NCI-H69 (cell line): Measurements from ENCODE around the gene TRMT6.

Source experiments
- DNase-seq: peaks from one replicate; lab custom pipeline; 2025; lab: John Stamatoyannopoulos, UW

Gene TRMT6

GRCh38 chr20:5949943-5950270 is 426 bp downstream of the TRMT6 start:
- peak; percentile 65 for DNase-seq

DNA sequence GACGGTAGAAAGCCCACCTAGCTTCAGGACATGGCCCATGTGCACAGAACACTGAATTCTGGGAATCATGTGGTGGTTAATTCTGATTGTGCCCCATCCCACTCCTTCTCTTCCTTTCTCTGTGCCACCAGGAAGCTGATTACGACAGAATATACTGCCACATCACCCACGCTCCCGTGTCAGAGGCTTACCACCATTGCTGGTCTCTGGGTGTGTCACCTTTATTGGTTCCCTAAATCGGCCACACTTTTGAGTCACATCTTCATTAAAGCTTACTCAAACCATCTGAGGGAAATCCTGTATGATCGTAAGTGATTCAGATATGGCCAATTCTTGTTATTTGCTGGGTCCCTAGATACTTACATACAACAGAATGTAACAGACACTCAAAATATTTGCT is 3.1 kb downstream of the TRMT6 start:
- DNase-seq: no peak

- DNase-seq: no peak
Measured at GRCh38 chr20:5945963-5946362, 4.4 kb downstream of the TRMT6 start.

DNA sequence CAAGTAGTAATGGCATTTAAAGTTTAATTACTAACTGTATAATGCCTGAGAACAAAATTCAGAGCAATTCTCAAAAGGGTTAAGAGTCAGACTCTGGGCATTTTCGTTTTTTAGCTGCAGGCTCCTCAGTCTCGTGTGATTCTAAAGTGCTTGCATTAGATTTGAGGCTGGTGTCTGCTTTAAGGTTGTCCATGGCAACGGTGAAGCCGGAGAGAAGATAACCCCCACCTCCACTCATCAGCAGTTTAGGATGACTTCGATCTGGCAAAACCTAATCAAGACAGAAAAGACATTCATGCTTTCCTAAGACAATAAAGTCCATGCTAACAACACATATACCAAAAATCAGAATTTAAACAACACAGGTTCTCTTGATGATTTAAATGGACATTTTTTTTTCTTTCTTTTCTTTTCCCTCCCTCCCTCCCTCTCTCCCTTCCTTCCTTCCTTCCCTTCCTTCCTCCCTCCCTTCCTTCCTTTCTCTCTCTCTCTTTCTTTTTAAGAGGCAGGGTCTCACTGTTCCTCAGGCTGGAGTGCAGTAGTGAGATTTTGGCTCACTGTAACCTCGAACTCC is 11.8 kb downstream of the TRMT6 start:
- no peak for DNase-seq

DNA sequence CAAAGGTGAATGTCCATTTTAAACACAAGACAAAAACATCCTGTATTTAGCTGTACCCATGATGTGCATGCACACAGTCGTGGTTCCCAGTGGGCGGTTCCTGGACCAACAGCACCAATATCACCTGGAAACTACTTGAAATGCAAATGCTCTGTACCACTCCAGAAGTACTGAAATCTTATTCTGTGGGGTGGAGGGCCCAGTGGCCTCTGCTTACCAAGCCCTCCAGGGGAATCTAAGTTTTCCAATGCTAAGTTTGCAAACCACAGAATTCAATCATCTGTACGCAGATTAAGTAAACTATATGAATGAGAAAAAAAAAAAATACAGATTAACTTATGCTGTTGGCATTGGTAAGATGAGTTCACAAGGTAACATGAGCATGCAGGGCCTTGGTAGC is 14.1 kb downstream of the TRMT6 start:
- no peak for DNase-seq

GRCh38 chr20:5935384-5935783 is 14.9 kb downstream of the TRMT6 start:
- no peak for DNase-seq

GRCh38 chr20:5933802-5934436 is 16.4 kb downstream of the TRMT6 start:
- DNase-seq: peak; percentile 78

DNA sequence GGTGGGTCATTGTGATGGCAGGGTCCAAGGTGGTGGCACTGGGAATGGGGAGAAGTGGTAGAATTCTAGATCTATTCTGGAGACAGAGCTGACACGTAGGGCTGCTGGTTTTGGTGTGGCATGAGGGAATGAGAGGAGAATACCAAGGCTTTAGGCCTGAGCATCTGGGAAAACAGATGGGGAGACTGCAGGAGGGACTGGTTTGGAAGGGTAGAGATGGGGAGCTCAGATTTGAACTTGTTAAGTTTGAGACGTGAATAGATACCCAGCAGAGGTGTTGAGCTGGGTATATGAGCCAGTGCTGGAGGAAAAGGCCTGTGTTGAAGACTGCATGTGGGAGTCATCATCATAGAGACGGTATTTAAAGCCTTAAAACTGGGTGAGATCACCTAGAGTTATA is 17.5 kb downstream of the TRMT6 start:
- peak; percentile 13 for DNase-seq

GRCh38 chr20:5931411-5931810 is 18.9 kb downstream of the TRMT6 start:
- no peak for DNase-seq

GRCh38 chr20:5928836-5929715 is 21.3 kb downstream of the TRMT6 start:
- DNase-seq: no peak

- DNase-seq: peak; percentile 88
Measured at GRCh38 chr20:5927749-5928462, 22.4 kb downstream of the TRMT6 start.

DNA sequence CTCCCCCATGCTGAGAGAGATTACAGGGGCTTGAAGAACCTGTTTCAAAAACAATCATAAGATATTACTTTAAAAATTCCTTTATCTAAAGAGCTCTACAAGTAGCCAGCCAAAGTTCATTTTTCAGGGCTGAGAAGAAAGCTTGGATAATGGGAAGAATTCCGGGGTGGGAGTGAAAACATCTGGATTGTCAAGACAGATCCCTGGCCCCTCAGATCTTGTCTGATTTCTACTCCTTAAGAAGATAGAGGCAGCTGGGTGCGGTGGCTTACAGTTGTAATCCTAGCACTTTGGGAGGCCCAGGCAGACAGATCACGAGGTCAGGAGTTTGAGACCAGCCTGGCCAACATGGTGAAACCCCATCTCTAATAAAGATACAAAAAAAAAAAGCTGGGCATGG is 24.8 kb downstream of the TRMT6 start:
- DNase-seq: no peak

GRCh38 chr20:5923493-5923892 is 26.8 kb downstream of the TRMT6 start:
- no peak for DNase-seq

DNA sequence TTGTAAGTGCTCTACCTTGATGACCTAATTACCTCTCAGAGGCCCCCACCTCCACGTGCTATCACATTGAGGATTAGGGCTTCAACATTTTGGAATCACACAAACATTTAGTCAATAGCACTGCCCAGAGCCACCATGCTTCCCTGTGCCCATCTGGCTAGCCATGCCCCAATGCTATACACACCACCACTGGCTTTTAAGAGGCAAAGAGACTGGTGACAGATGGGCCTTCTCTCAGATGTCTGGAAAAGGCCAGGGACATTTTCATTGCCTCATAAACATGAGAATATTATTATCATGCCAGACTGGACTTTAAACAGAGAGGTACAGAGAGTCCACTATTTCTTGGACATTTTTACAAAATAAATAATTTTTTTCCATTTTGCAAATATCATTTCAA is 29.8 kb downstream of the TRMT6 start:
- peak; percentile 36 for DNase-seq

GRCh38 chr20:5919626-5920544 is 30.4 kb downstream of the TRMT6 start:
- no peak for DNase-seq

DNA sequence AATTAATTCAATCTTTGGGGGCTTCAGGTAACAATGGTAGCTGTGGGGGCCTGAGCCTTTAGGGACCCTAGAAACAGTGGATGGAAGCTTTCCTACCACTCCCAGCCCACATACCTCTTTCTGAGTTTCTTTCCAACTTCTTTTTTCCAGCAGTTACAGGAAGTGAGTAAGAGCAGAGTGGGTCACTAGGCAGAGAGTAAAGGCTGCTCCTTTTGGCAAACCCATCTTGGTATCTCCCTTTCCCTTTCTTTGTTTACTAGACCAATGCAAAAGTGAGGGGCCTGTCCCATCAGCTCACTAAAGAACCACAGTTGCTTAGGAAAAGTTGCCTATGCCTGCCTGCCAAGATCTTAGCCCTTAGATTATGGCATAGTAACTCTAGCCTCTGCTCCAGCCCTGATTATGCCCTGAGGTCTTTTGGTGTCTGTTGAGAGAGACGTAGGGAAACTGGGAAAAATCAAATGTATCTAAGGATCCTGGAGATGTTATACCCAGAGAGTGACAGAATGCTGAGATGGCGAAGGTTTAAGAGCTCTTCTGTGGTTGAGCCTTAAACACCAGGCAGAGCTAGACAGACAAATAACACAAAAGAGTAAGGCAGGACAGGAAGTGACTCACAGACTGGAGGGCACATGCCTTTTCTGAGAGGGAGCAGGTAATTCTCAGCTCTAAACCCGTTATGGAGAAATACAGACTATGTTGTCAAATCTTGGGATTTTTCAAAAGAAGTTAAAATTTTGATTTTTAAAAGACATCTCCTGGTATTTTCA is 31.3 kb downstream of the TRMT6 start:
- peak; percentile 34 for DNase-seq

DNA sequence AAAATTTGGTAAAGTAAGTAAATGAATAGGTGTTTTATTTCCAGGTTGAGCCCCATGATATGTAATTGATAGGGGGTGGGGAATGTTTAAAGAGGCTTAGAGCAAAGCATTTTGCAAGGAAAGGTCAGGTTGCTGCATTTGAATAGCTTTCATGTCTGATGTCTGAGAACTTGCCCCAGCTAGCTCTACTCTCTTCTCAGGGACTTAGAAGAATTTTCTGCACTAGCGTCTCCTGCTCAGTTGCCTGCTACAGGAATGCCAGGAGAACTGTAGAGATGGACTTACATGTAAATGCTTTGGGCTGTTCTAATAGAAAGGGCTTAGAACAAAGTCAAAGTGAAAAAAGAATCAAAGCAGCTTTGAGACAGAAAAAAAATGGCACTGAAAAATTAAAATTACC is 35.5 kb downstream of the TRMT6 start:
- DNase-seq: no peak

- peak; percentile 69 for DNase-seq
Measured at GRCh38 chr20:5913166-5913565, 37.2 kb downstream of the TRMT6 start.

GRCh38 chr20:5910186-5910585 is 40.1 kb downstream of the TRMT6 start:
- peak; percentile 80 for DNase-seq

DNA sequence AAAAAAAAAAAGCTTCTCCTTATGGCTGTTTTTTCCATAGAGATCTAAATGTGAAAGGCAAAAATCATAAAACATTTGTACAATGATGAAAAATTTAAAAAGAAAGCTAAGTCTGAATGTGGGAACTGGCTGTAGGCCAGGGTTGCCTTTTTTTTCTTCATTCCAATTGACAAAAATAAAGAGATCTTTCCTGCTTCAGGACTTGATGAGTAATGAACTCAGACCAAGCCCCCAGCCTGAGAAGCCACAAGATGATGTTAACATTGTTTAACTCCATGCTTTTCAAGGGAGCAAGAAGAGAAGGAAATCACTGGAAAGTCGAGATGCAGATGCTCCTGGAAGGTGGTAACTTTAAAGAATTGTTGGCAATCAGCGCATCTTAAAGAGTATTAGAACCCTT is 41.4 kb downstream of the TRMT6 start:
- peak; percentile 27 for DNase-seq

DNA sequence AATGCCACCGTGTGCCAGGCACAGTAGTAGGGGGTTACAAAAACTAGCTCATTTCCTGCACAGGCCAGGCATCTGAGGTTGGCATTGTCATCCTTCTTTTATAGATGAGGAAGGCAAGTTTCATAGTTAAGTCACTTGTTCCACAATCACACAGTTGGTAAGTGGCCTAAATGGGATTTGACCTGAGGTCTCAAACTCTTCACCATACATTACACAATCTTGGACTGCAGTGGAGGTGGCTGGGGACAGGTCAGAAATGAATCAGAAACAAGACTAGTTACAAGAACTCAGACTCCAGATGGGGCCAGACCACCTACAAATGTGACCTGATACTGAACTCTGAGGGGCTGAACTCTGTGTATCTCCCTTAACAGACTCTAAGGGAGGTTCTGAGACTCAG is 49.4 kb downstream of the TRMT6 start:
- no peak for DNase-seq
